Measurements from ENCODE around the gene IGFBP3. TPM values are rescaled to one million over a fixed set of nuclear protein-coding genes. Genes with fewer than 3 reads are reported as not detected.
A peak's percentile ranks its signal among the peaks of the same experiment; 100 is the strongest.

IGFBP3 gene
- total RNA-seq, 1 experiment from 2014 or later = 2.9 TPM

DNA sequence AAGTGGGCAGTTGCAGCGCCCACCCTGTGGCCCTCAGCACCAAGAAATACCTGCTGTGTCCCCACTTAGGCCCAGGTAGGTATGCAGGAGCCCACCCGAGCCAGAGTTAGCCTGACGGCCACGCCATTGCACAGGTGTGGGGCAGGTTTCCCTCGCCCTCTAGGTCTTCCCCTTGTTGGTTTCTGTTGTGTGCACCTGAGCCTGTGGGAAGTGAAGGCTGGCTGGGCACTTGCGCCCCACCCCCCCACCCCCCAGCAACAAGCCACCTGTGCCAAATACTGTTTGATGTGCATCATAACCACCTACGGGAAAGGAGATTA lies 48.1 kb downstream of the IGFBP3 start, which contains the start of gene CCDC201 (continued):
- no peak for TF ChIP-seq E2F5 (CRISPR knock-in tag; IDR thresholded peaks at IDR 0.05)
- TF ChIP-seq PRRX2 (CRISPR knock-in tag; IDR thresholded peaks at IDR 0.05) = no peak
- TF ChIP-seq IRF2 (CRISPR knock-in tag; IDR thresholded peaks at IDR 0.05; ENCODE audit: borderline replicate concordance, low read depth) = no peak
- TF ChIP-seq, protein P1, sequence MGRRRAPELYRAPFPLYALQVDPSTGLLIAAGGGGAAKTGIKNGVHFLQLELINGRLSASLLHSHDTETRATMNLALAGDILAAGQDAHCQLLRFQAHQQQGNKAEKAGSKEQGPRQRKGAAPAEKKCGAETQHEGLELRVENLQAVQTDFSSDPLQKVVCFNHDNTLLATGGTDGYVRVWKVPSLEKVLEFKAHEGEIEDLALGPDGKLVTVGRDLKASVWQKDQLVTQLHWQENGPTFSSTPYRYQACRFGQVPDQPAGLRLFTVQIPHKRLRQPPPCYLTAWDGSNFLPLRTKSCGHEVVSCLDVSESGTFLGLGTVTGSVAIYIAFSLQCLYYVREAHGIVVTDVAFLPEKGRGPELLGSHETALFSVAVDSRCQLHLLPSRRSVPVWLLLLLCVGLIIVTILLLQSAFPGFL (CRISPR knock-in tag; IDR thresholded peaks at IDR 0.05; ENCODE audit: borderline replicate concordance) = no peak
- TF ChIP-seq, protein P2, sequence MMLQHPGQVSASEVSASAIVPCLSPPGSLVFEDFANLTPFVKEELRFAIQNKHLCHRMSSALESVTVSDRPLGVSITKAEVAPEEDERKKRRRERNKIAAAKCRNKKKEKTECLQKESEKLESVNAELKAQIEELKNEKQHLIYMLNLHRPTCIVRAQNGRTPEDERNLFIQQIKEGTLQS (CRISPR knock-in tag; conservative IDR thresholded peaks at IDR 0.05) = no peak
- no peak for TF ChIP-seq FOXK1 (CRISPR knock-in tag; IDR thresholded peaks at IDR 0.05)
- no peak for TF ChIP-seq ZNF416 (CRISPR knock-in tag; IDR thresholded peaks at IDR 0.05)
- TF ChIP-seq, protein P3, sequence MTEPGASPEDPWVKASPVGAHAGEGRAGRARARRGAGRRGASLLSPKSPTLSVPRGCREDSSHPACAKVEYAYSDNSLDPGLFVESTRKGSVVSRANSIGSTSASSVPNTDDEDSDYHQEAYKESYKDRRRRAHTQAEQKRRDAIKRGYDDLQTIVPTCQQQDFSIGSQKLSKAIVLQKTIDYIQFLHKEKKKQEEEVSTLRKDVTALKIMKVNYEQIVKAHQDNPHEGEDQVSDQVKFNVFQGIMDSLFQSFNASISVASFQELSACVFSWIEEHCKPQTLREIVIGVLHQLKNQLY (CRISPR knock-in tag; IDR thresholded peaks at IDR 0.05) = no peak

GRCh38 chr7:45872116-45873034 lies 48.7 kb downstream of the IGFBP3 start:
- H3K4me3 Mint-ChIP-seq = no peak overlapping the region
- ATAC-seq = peak; percentile 96
- peak; percentile 57 for TF ChIP-seq CTCF (IDR thresholded peaks at IDR 0.05)
- TF ChIP-seq ZNF138 (CRISPR knock-in tag; conservative IDR thresholded peaks at IDR 0.05) = no peak
- TF ChIP-seq GRHL2 (CRISPR knock-in tag; IDR thresholded peaks at IDR 0.05; ENCODE audit: insufficient replicate concordance, severe bottlenecking) = no peak
- peak; percentile 61 for DNase-seq (ENCODE audit: low spot score)
- H3K27ac Mint-ChIP-seq = no peak overlapping the region
- H3K4me1 Mint-ChIP-seq = 0 out of 2 replicates have a peak, but pooled peaks cover 5% of the 10 kb centered on the region
- no peaks in the 10 kb centered on the region; the same call in none of the 2 replicates for H3K27me3 Mint-ChIP-seq (ENCODE audit: low read depth)
- peaks cover 30% of the 10 kb centered on the region for H3K9me3 Mint-ChIP-seq
- POLR2A ChIA-PET = no interaction called here
- H3K36me3 Mint-ChIP-seq = peaks cover 4% of the 10 kb centered on the region
- CTCF ChIA-PET = interaction anchor here (0.5 to 2.7 kb wide), 13 partner anchors 9 to 1382 kb away, joined by 3 to 28 read pairs (median 6); no protein-coding TSS in a partner anchor

GRCh38 chr7:45869426-45869825 lies 51.6 kb downstream of the IGFBP3 start:
- H3K9me3 Mint-ChIP-seq = peaks cover 12% of the 10 kb centered on the region
- H3K4me3 Mint-ChIP-seq = no peak overlapping the region
- ChIA-PET CTCF (no interaction called here), POLR2A (no interaction called here)
- H3K27ac Mint-ChIP-seq = no peak overlapping the region
- no peak for ATAC-seq
- H3K4me1 Mint-ChIP-seq = 0 out of 2 replicates have a peak, but pooled peaks cover 5% of the 10 kb centered on the region
- no peaks in the 10 kb centered on the region for H3K36me3 Mint-ChIP-seq
- no peaks in the 10 kb centered on the region; the same call in 1 of the 2 replicates for H3K27me3 Mint-ChIP-seq (ENCODE audit: low read depth)
- no peak for DNase-seq (ENCODE audit: low spot score)
- no peak for TF ChIP-seq SMAD3 (CRISPR knock-in tag; IDR thresholded peaks at IDR 0.05; ENCODE audit: borderline replicate concordance)
- TF ChIP-seq, protein P4, sequence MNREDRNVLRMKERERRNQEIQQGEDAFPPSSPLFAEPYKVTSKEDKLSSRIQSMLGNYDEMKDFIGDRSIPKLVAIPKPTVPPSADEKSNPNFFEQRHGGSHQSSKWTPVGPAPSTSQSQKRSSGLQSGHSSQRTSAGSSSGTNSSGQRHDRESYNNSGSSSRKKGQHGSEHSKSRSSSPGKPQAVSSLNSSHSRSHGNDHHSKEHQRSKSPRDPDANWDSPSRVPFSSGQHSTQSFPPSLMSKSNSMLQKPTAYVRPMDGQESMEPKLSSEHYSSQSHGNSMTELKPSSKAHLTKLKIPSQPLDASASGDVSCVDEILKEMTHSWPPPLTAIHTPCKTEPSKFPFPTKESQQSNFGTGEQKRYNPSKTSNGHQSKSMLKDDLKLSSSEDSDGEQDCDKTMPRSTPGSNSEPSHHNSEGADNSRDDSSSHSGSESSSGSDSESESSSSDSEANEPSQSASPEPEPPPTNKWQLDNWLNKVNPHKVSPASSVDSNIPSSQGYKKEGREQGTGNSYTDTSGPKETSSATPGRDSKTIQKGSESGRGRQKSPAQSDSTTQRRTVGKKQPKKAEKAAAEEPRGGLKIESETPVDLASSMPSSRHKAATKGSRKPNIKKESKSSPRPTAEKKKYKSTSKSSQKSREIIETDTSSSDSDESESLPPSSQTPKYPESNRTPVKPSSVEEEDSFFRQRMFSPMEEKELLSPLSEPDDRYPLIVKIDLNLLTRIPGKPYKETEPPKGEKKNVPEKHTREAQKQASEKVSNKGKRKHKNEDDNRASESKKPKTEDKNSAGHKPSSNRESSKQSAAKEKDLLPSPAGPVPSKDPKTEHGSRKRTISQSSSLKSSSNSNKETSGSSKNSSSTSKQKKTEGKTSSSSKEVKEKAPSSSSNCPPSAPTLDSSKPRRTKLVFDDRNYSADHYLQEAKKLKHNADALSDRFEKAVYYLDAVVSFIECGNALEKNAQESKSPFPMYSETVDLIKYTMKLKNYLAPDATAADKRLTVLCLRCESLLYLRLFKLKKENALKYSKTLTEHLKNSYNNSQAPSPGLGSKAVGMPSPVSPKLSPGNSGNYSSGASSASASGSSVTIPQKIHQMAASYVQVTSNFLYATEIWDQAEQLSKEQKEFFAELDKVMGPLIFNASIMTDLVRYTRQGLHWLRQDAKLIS (CRISPR knock-in tag; IDR thresholded peaks at IDR 0.05; ENCODE audit: borderline replicate concordance) = no peak
- TF ChIP-seq ZNF416 (CRISPR knock-in tag; IDR thresholded peaks at IDR 0.05) = no peak
- no peak for TF ChIP-seq NFYB (CRISPR knock-in tag; conservative IDR thresholded peaks at IDR 0.05; ENCODE audit: low read depth)
- no peak for TF ChIP-seq KAT7 (CRISPR knock-in tag; IDR thresholded peaks at IDR 0.05; ENCODE audit: borderline replicate concordance)
- no peak for TF ChIP-seq ZNF532 (CRISPR knock-in tag; IDR thresholded peaks at IDR 0.05; ENCODE audit: borderline replicate concordance)
- no peak for TF ChIP-seq MXD4 (CRISPR knock-in tag; IDR thresholded peaks at IDR 0.05; ENCODE audit: borderline replicate concordance)
